Chondrocyte (in vitro differentiated cells): ENCODE results near the gene SHB. TPM values are rescaled to one million over a fixed set of nuclear protein-coding genes. Genes with fewer than 3 reads are reported as not detected.

ENCODE experiments used
- DNase-seq: peaks from one replicate; pipeline ENCODE4 v3.0.0; 2021; ENCODE audit warnings: mixed read lengths, low spot score
- H3K27ac Mint-ChIP-seq: one replicate; pipeline ENCODE4 v1.8.0; 2021; ENCODE audit warnings: mild to moderate bottlenecking, moderate library complexity, mixed read lengths; ENCODE audit not compliant: unreplicated experiment
- H3K27me3 Mint-ChIP-seq: 2 replicates; pipeline ENCODE4 v1.8.0; 2021; ENCODE audit warnings: low read depth, mixed read lengths
- H3K36me3 Mint-ChIP-seq: 2 replicates; pipeline ENCODE4 v1.8.0; 2021; ENCODE audit warnings: low read depth, mixed read lengths
- H3K4me1 Mint-ChIP-seq: 2 replicates; pipeline ENCODE4 v1.8.0; 2021; ENCODE audit warnings: low read depth, mild to moderate bottlenecking, mixed read lengths
- H3K4me3 Mint-ChIP-seq: one replicate; pipeline ENCODE4 v1.8.0; 2021; ENCODE audit warnings: mild to moderate bottlenecking, moderate library complexity, mixed read lengths; ENCODE audit not compliant: unreplicated experiment
- H3K9me3 Mint-ChIP-seq: 2 replicates; pipeline ENCODE4 v1.8.0; 2021; ENCODE audit warnings: low read depth, mixed read lengths
- CTCF ChIP-seq: fragments of 200-600 bp; sonication (generic); IDR thresholded peaks from 2 replicates; pipeline ENCODE4 v1.5.0; 2021; ENCODE audit warnings: antibody characterized with exemption, mild to moderate bottlenecking, moderate library complexity
- total RNA-seq: library from RNA; stranded (reverse); gene quantifications from 3 replicates; pipeline ENCODE4 v1.2.1, GENCODE V29; 2021

The SHB gene
- total RNA-seq, 1 donor from 2014 or later = 23.8 TPM

DNA sequence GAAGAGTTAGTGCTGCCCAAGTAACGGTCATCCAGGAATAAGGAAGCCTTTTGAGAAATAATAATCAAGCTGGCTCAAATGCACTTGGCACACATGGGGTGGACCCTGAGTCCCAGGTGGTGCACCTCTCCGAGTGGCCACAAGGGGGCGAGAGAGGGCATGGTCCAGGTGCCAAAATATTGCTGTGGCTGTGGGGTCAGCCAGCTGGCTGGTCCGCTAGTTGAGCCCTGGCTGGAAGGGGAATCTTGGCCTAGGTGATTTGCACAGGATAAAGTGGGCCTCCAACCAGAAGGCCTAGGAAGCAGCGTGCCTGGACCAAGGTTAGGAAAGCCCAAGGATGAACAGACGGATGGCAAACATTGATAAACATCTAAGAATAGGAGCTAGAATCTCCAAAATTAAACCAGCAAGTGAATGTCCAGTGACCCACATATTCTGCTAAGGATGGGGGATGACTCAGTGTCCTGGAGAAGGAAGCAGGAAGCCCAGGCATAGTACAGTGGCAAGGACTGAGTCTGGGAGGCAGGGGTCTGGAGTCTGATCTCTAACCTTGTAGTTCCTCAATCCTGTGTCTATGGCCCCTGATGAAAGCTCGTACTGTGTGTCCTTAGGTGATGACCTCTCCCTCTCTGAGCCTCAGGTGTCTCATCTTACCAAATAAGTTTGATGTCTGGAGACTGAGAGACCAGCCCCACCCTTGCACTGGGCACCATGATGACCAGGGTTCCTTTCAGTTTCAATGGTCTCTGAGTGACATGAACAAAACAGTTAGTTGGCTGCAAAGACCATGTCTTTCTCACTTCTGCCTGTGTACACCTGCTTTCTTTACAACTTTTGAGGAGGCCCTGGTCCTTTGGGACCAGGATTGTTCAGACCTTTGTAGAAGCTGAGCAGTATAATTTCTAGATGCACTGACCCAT is 19.2 kb upstream of the SHB start:
- Mint-ChIP-seq H3K36me3 (no peaks in the 10 kb centered on the region), H3K4me3 (no peak overlapping the region), H3K9me3 (no peaks in the 10 kb centered on the region), H3K4me1 (peaks cover 9% of the 10 kb centered on the region), H3K27me3 (no peaks in the 10 kb centered on the region), H3K27ac (no peak overlapping the region)
- DNase-seq = no peak
- peak; percentile 97 for TF ChIP-seq CTCF

DNA sequence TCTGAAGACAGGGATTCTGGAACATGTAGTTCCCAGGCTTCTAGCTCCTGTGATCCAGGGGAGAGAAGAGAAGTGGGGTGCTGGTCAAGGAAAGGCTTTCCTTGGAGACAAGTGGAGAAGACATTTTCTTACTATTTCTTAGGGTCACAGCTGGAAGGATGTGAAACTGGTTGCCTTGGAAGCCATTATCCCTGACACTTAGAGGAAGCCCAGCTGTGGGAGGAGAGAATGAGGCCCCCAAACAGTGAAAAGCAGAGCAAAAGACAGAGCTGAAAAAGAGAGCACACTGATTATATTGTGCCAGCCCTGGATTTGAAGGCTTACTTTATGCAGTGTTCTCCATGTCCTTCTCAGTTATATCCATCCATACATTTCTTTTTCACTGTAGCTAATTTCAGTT is 17.5 kb upstream of the SHB start:
- Mint-ChIP-seq H3K4me3 (no peak overlapping the region), H3K27me3 (no peaks in the 10 kb centered on the region), H3K9me3 (no peaks in the 10 kb centered on the region), H3K27ac (no peak overlapping the region), H3K4me1 (peaks cover 22% of the 10 kb centered on the region), H3K36me3 (no peaks in the 10 kb centered on the region)
- no peak for TF ChIP-seq CTCF
- no peak for DNase-seq

DNA sequence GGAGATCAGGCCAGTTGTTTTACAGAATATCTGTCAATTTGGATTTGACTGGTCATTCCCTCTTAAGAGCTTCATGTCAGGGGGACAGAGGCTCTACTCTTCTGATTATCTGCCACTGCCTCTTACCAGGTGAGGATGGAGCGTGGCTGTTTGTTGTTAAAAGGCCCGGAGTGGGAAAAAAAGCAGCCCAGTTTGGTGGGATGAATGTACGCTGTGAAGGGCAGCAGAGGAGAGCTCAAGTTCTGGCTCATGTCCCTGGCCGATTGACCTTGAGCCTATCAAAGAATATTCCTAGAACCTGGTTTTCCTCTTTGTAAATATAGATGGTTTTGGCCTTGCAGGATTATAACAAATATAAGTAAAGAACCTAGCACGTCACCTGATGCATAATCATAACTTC is 16.3 kb upstream of the SHB start:
- no peak for DNase-seq
- H3K4me1 Mint-ChIP-seq = peaks cover 22% of the 10 kb centered on the region
- no peak for TF ChIP-seq CTCF
- no peak overlapping the region for H3K27ac Mint-ChIP-seq
- no peak overlapping the region for H3K4me3 Mint-ChIP-seq
- H3K36me3 Mint-ChIP-seq = no peaks in the 10 kb centered on the region
- H3K27me3 Mint-ChIP-seq = no peaks in the 10 kb centered on the region
- no peaks in the 10 kb centered on the region for H3K9me3 Mint-ChIP-seq

DNA sequence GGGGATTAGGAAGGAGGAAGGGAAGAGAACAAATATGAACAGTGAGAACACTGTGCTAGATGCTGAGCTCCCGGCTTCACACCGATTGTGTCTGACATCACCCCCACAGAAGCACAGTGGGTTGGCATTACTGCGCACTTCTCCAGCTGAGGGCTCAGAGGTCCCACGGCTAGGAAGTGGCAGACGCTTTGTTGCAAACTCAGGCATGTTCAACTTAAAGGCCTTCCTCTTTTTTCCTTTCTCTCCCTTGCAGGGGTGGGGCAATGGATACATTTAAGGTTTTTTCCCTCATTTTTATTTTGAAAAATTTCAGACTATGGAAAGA is 15.5 kb upstream of the SHB start:
- Mint-ChIP-seq H3K9me3 (no peaks in the 10 kb centered on the region), H3K27ac (no peak overlapping the region), H3K36me3 (no peaks in the 10 kb centered on the region), H3K27me3 (no peaks in the 10 kb centered on the region), H3K4me1 (peaks cover 22% of the 10 kb centered on the region), H3K4me3 (no peak overlapping the region)
- TF ChIP-seq CTCF = no peak
- no peak for DNase-seq

DNA sequence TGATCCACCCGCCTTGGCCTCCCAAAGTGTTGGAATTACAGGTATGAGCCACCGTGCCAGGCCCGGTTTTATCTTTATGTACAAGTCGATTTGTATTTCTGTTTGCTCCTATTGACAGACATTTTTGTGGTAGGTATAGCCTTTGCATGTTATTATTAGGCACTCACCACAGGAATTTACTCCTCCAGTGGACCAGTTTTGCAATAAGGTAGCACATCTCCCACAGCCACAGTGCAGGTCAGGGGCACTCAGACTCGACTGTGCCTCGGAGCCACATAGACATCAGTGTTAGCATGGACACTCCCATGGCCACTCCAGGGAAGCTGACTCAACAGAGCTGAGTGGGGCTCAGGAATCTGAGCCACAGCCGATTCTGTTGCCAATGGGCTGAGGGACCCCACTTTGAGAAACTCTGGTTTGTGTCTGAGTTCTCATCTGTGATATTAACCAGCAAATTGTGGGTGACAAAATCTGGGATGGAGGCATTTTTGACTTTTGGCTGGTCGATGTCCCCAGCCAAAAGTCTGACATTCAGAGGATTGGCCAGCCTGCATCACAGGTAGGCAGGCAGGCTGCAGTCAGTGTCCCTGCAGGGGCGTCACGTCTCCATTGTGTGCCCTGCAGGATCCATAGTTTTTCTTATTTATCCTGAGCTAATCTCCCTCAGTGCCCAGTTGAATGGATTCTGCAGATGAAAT is 15.0 kb upstream of the SHB start:
- DNase-seq = no peak
- H3K27me3 Mint-ChIP-seq = no peaks in the 10 kb centered on the region
- no peaks in the 10 kb centered on the region for H3K36me3 Mint-ChIP-seq
- H3K27ac Mint-ChIP-seq = no peak overlapping the region
- H3K9me3 Mint-ChIP-seq = no peaks in the 10 kb centered on the region
- peaks cover 25% of the 10 kb centered on the region for H3K4me1 Mint-ChIP-seq
- H3K4me3 Mint-ChIP-seq = no peak overlapping the region
- TF ChIP-seq CTCF = no peak
